HG03571 (cell line): Measurements from ENCODE around the gene ARHGEF10L.
A peak's percentile ranks its signal among the peaks of the same experiment; 100 is the strongest.
"Not testable (repeated sequence)": the region's sequence is repeated elsewhere in the genome, so short reads cannot be mapped to it uniquely, and the experiment has no call there.

Experiments used
- ATAC-seq: cut with Tn5 transposase; IDR thresholded peaks from one replicate; pipeline ENCODE4 v1.9.1; 2021; ENCODE audit not compliant: unreplicated experiment

Gene ARHGEF10L

GRCh38 chr1:17539477-17540254, at the start of gene ARHGEF10L:
Gene ARHGEF10L (plus strand): TSS chr1:17539698. CDS start chr1:17580596, 40,898 bp downstream.
- no peak for ATAC-seq

- not testable (repeated sequence) for ATAC-seq
Observed at GRCh38 chr1:17489768-17490417, 49.6 kb upstream of the ARHGEF10L start.

- not testable (repeated sequence) for ATAC-seq
Observed at GRCh38 chr1:17490667-17491066, 48.8 kb upstream of the ARHGEF10L start.

GRCh38 chr1:17494114-17494729, 45.3 kb upstream of the ARHGEF10L start:
- ATAC-seq, result peak; percentile 49

GRCh38 chr1:17496419-17496818, 43.1 kb upstream of the ARHGEF10L start:
- no peak for ATAC-seq

GRCh38 chr1:17498214-17498613, 41.3 kb upstream of the ARHGEF10L start:
- ATAC-seq, result no peak

- ATAC-seq, result no peak
Observed at GRCh38 chr1:17502326-17502778, 37.1 kb upstream of the ARHGEF10L start.

GRCh38 chr1:17503146-17503545, 36.4 kb upstream of the ARHGEF10L start:
- ATAC-seq, result no peak

GRCh38 chr1:17507200-17507599, 32.3 kb upstream of the ARHGEF10L start:
- ATAC-seq, result not testable (repeated sequence)

- ATAC-seq, result no peak
Observed at GRCh38 chr1:17507915-17508314, 31.6 kb upstream of the ARHGEF10L start.

GRCh38 chr1:17509363-17509762, 30.1 kb upstream of the ARHGEF10L start:
- ATAC-seq, result no peak

- ATAC-seq, result no peak
Observed at GRCh38 chr1:17510138-17510537, 29.4 kb upstream of the ARHGEF10L start.

- no peak for ATAC-seq
Observed at GRCh38 chr1:17511188-17511587, 28.3 kb upstream of the ARHGEF10L start.

- no peak for ATAC-seq
Observed at GRCh38 chr1:17513131-17513530, 26.4 kb upstream of the ARHGEF10L start.

GRCh38 chr1:17514776-17515175, 24.7 kb upstream of the ARHGEF10L start:
- ATAC-seq, result no peak

GRCh38 chr1:17515902-17516301, 23.6 kb upstream of the ARHGEF10L start:
- ATAC-seq, result no peak

GRCh38 chr1:17516303-17517214, 22.9 kb upstream of the ARHGEF10L start:
- ATAC-seq, result no peak

- ATAC-seq, result no peak
Observed at GRCh38 chr1:17520041-17520440, 19.5 kb upstream of the ARHGEF10L start.

- no peak for ATAC-seq
Observed at GRCh38 chr1:17520473-17521319, 18.8 kb upstream of the ARHGEF10L start.
